Measurements from ENCODE around the gene SLC30A4.
A peak's percentile ranks its signal among the peaks of the same experiment; 100 is the strongest.

DNA sequence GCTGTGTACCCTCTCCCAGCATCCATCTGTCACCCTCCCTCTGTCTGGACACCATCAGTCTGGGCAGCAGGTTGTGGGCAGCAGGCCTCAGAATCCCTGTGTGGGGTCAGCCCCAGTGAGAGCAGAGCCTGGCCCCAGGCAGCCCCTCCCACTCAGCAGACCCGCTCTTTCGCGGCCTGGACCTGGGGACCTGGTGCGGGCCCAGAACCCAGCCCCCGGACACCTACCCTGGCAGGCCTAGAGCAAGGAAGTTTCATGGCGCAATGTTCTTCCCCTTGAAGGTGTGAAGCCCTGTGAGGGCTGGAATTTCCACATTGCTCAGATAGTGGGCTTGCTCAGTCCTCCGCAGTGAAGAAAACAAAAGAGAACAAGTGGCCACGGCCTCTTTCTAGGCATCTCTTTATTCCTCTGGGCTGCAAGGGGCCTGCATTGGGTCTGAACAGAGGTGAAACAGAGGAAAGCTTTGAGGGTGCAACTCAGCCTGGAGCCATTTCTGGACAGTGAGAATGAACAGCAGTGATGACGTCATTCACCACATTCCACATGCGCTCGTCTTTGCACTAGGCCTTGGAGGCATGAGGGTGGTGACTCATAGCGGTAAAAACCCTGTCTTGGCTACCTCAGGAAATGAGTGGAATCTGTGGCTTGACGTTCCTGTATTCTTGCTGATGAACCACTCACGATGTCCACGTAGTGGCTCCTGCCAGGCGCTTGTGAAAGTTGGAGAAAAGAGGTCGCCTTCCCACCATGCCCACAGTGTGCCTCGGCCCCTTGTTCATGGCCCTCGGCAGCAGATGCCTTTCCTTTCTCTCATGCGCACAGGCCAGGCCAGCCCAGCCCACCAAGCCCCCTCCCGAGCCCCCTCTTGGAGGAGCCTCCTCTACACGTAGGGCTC lies 66.1 kb downstream of the SLC30A4 start:
- TF ChIP-seq, protein P1, sequence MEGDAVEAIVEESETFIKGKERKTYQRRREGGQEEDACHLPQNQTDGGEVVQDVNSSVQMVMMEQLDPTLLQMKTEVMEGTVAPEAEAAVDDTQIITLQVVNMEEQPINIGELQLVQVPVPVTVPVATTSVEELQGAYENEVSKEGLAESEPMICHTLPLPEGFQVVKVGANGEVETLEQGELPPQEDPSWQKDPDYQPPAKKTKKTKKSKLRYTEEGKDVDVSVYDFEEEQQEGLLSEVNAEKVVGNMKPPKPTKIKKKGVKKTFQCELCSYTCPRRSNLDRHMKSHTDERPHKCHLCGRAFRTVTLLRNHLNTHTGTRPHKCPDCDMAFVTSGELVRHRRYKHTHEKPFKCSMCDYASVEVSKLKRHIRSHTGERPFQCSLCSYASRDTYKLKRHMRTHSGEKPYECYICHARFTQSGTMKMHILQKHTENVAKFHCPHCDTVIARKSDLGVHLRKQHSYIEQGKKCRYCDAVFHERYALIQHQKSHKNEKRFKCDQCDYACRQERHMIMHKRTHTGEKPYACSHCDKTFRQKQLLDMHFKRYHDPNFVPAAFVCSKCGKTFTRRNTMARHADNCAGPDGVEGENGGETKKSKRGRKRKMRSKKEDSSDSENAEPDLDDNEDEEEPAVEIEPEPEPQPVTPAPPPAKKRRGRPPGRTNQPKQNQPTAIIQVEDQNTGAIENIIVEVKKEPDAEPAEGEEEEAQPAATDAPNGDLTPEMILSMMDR (IDR thresholded peaks at IDR 0.05): no peak
- TF ChIP-seq POLR2AphosphoS5 (IDR thresholded peaks at IDR 0.05) (peak; percentile 60 to 74 (median 70)), POLR2A (IDR thresholded peaks at IDR 0.05) (no peak), EP300 (IDR thresholded peaks at IDR 0.05; ENCODE audit: low read depth) (no peak)

All from transverse colon (tissue), 4 donors.